GM19099 (cell line): ENCODE data around the gene CCDC66.

Source experiments
- POLR2A ChIP-seq: IDR thresholded peaks from 3 replicates; pipeline ENCODE4 v1.6.1; 2011; ENCODE audit warnings: low read depth; ENCODE audit not compliant: insufficient read length; ENCODE audit errors: extremely low read depth

CCDC66 gene

GRCh38 chr3:56556908-56557830 lies at the start of gene CCDC66:
Gene CCDC66, plus strand, starts transcription at chr3:56557175. Its CDS starts 68 bp downstream, at chr3:56557243.
- peak; percentile 93 for TF ChIP-seq POLR2A

- no peak for TF ChIP-seq POLR2A
Measured at GRCh38 chr3:56519641-56520040, 37.3 kb upstream of the CCDC66 start.

- no peak for TF ChIP-seq POLR2A
Measured at GRCh38 chr3:56522374-56522773, 34.6 kb upstream of the CCDC66 start.

- TF ChIP-seq POLR2A, result no peak
Measured at GRCh38 chr3:56525291-56525690, 31.7 kb upstream of the CCDC66 start.

- TF ChIP-seq POLR2A, result no peak
Measured at GRCh38 chr3:56536735-56537134, 20.2 kb upstream of the CCDC66 start.

- no peak for TF ChIP-seq POLR2A
Measured at GRCh38 chr3:56547486-56547885, 9.5 kb upstream of the CCDC66 start.

GRCh38 chr3:56557831-56558170 lies 826 bp downstream of the CCDC66 start:
- TF ChIP-seq POLR2A, result no peak

GRCh38 chr3:56573501-56573900 lies 16.5 kb downstream of the CCDC66 start:
- no peak for TF ChIP-seq POLR2A

GRCh38 chr3:56590814-56591213 lies 33.8 kb downstream of the CCDC66 start:
- no peak for TF ChIP-seq POLR2A

- TF ChIP-seq POLR2A, result no peak
Measured at GRCh38 chr3:56591262-56591661, 34.3 kb downstream of the CCDC66 start.

GRCh38 chr3:56593455-56594158 lies 36.6 kb downstream of the CCDC66 start:
- no peak for TF ChIP-seq POLR2A

GRCh38 chr3:56595975-56596840 lies 39.2 kb downstream of the CCDC66 start:
- TF ChIP-seq POLR2A, result no peak

- TF ChIP-seq POLR2A, result no peak
Measured at GRCh38 chr3:56610669-56611335, 53.8 kb downstream of the CCDC66 start.

- TF ChIP-seq POLR2A, result no peak
Measured at GRCh38 chr3:56611364-56611763, 54.4 kb downstream of the CCDC66 start.

GRCh38 chr3:56612146-56612545 lies 55.2 kb downstream of the CCDC66 start:
- no peak for TF ChIP-seq POLR2A
